Panc1 (cell line): ENCODE measurements around the gene CCDC141. TPM values are rescaled to one million over a fixed set of nuclear protein-coding genes. Genes with fewer than 3 reads are reported as not detected.

ENCODE experiments used
- ATAC-seq: fragments of 200-7000 bp; cut with Tn5 transposase; 2 replicates; pipeline ENCODE4 v1.9.1; 2020; ENCODE audit warnings: mild to moderate bottlenecking, moderate library complexity
- BruUV-seq: library from RNA; stranded (reverse); fragments of 400-500 nt; replicated peaks from 2 replicates; lab custom pipeline; 2021; lab: Mats Ljungman, UMichigan
- CTCF ChIA-PET: fragments of 300-600 bp; sonication (Branson Sonifier 250); formaldehyde crosslinking; loops from one replicate; lab custom pipeline; 2022; ENCODE audit warnings: antibody characterized with exemption; lab: Charles Lee
- POLR2A ChIA-PET: fragments of 300-600 bp; sonication (Branson Sonifier 250); formaldehyde crosslinking; loops from one replicate; lab custom pipeline; 2022; ENCODE audit warnings: antibody characterized with exemption; lab: Charles Lee
- DNase-seq: peaks from one replicate; pipeline ENCODE4 v3.0.0-alpha.2; 2010; ENCODE audit warnings: low read depth, low spot score
- H3K27ac ChIP-seq: 2 replicates; pipeline ENCODE4 v1.5.1; 2011; ENCODE audit warnings: mild to moderate bottlenecking, low read length, inconsistent platforms
- H3K27me3 ChIP-seq: fragments of 200-500 bp; sonication (Bioruptor generic); 2 replicates; pipeline ENCODE4 v1.6.0; 2014; ENCODE audit warnings: low read length, inconsistent platforms; ENCODE audit not compliant: control insufficient read depth, insufficient read depth
- H3K36me3 ChIP-seq: fragments of 200-500 bp; sonication (Bioruptor generic); 2 replicates; pipeline ENCODE4 v1.5.1; 2014; ENCODE audit warnings: inconsistent platforms, mild to moderate bottlenecking, low read length, moderate library complexity; ENCODE audit not compliant: control insufficient read depth, insufficient read depth
- H3K4me1 ChIP-seq: 2 replicates; pipeline ENCODE4 v1.5.1; 2011; ENCODE audit warnings: inconsistent platforms, mild to moderate bottlenecking, low read length, moderate library complexity; ENCODE audit not compliant: control insufficient read depth, insufficient read depth
- H3K4me3 ChIP-seq, 2 experiments: 2 replicates each; pipeline ENCODE4 v1.5.1; 2011 to 2012; ENCODE audit warnings: low read depth in 2 of 2, low read length in 2 of 2, mild to moderate bottlenecking in 2 of 2, inconsistent platforms in 1 of 2, moderate library complexity in 1 of 2
- H3K9me3 ChIP-seq: fragments of 200-500 bp; sonication (Bioruptor generic); 2 replicates; pipeline ENCODE4 v1.5.1; 2014; ENCODE audit warnings: low read depth, mild to moderate bottlenecking, inconsistent platforms, low read length, moderate library complexity; ENCODE audit not compliant: control insufficient read depth, insufficient read depth
- POLR2AphosphoS5 ChIP-seq: IDR thresholded peaks from 2 replicates; pipeline ENCODE4 v1.6.1; 2012; ENCODE audit warnings: mild to moderate bottlenecking, low read depth, low read length, moderate library complexity
- REST ChIP-seq, 2 experiments: IDR thresholded peaks; 2 replicates each; pipeline ENCODE4 v1.6.1; 2011 to 2012; ENCODE audit warnings: low read depth in 2 of 2, control low read depth in 1 of 2, low read length in 1 of 2, mild to moderate bottlenecking in 1 of 2, moderate library complexity in 1 of 2; ENCODE audit not compliant: insufficient read depth in 1 of 2
- SIN3A ChIP-seq: IDR thresholded peaks from 2 replicates; pipeline ENCODE4 v1.6.1; 2012; ENCODE audit warnings: low read depth, mild to moderate bottlenecking, low read length, moderate library complexity, borderline replicate concordance; ENCODE audit not compliant: insufficient read depth
- TCF7L2 ChIP-seq: IDR thresholded peaks from 2 replicates; pipeline ENCODE4 v1.6.1; 2011; ENCODE audit warnings: mild to moderate bottlenecking, low read depth, low read length, inconsistent platforms
- in situ Hi-C: cut with HindIII; loops from 2 replicates; pipeline ENCODE4 v1.10.0; 2016; ENCODE audit warnings: low sequenced_read_pairs, low pct_unique_long_range_greater_than_20kb
- intact Hi-C: fragments of 100-400 bp; cut with micrococcal nuclease; formaldehyde crosslinking; loops from one replicate; pipeline ENCODE4 v1.10.0; 2022; ENCODE audit not compliant: unreplicated experiment
- total RNA-seq: library from RNA; stranded (reverse); gene quantifications from one replicate; pipeline ENCODE4 v1.2.1, GENCODE V29; 2021; ENCODE audit not compliant: unreplicated experiment
- TF ChIP-seq, protein P1 (sequence below): fragments of 450-650 bp; IDR thresholded peaks from 2 replicates; pipeline ENCODE4 v1.5.1; 2017; ENCODE audit warnings: mild to moderate bottlenecking

CCDC141 gene
- total RNA-seq, 1 experiment from 2014 or later = 0.10 TPM

DNA sequence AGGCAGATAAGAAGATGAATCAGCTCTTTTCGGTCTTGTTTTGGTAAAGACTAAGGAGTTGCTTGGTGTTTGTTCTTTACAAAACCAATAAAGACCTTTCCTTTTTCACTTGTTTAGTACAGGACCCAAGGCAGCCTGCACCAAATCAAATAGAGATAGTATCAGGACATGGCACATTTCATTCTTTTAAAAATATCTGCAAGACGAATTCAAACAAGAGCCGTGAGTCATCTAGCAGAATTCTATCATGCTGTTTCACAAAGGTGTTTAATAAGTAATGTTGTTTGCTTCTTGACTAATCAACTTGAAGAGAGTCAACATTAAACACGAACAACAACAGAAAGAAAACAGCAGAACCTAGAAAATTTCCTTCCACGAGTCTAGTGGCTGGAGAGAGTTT, 139.9 kb downstream of the CCDC141 start:
- intact Hi-C loops = no loop called here
- Histone ChIP-seq H3K9me3 (no peaks in the 10 kb centered on the region), H3K27me3 (no peaks in the 10 kb centered on the region), H3K4me1 (no peaks in the 10 kb centered on the region; the same call in 1 of the 2 replicates), H3K36me3 (no peaks in the 10 kb centered on the region), H3K27ac (no peak overlapping the region), H3K4me3 (no peak overlapping the region)
- in situ Hi-C loops = no loop called here
- ATAC-seq = peak; percentile 82
- TF ChIP-seq REST (IDR thresholded peaks at IDR 0.05; ENCODE audit: insufficient read depth in 1 of 2, low read depth in 2 of 2, low read length in 1 of 2) = no peak
- TF ChIP-seq TCF7L2 = no peak
- no peak for TF ChIP-seq POLR2AphosphoS5
- no peak for TF ChIP-seq SIN3A
- TF ChIP-seq, protein P1, sequence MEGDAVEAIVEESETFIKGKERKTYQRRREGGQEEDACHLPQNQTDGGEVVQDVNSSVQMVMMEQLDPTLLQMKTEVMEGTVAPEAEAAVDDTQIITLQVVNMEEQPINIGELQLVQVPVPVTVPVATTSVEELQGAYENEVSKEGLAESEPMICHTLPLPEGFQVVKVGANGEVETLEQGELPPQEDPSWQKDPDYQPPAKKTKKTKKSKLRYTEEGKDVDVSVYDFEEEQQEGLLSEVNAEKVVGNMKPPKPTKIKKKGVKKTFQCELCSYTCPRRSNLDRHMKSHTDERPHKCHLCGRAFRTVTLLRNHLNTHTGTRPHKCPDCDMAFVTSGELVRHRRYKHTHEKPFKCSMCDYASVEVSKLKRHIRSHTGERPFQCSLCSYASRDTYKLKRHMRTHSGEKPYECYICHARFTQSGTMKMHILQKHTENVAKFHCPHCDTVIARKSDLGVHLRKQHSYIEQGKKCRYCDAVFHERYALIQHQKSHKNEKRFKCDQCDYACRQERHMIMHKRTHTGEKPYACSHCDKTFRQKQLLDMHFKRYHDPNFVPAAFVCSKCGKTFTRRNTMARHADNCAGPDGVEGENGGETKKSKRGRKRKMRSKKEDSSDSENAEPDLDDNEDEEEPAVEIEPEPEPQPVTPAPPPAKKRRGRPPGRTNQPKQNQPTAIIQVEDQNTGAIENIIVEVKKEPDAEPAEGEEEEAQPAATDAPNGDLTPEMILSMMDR = no peak
- DNase-seq = peak; percentile 42
- ChIA-PET POLR2A (no interaction called here), CTCF (no interaction called here)
- BruUV-seq = no TSS peak

- TF ChIP-seq TCF7L2 (no peak), REST (IDR thresholded peaks at IDR 0.05; ENCODE audit: insufficient read depth in 1 of 2, low read depth in 2 of 2, low read length in 1 of 2) (no peak), POLR2AphosphoS5 (no peak), SIN3A (no peak)
- TF ChIP-seq, protein P1 = no peak
- POLR2A ChIA-PET = no interaction called here
These were observed 140.4 kb downstream of the CCDC141 start for GRCh38 chr2:178909507-178909906.

More at GRCh38 chr2:178909507-178909906, 140.4 kb downstream of the CCDC141 start:
- CTCF ChIA-PET = no interaction called here
- H3K9me3 ChIP-seq = no peaks in the 10 kb centered on the region
- no peaks in the 10 kb centered on the region for H3K36me3 ChIP-seq
- ATAC-seq (peak; percentile 18; the same call in 1 of the 2 replicates), DNase-seq (no peak)
- no TSS peak for BruUV-seq
- in situ Hi-C loops = no loop called here
- H3K27ac ChIP-seq = no peak overlapping the region
- no peaks in the 10 kb centered on the region; the same call in 1 of the 2 replicates for H3K4me1 ChIP-seq
- no peak overlapping the region for H3K4me3 ChIP-seq
- H3K27me3 ChIP-seq = no peaks in the 10 kb centered on the region
- intact Hi-C loops = no loop called here
